Left cardiac atrium (tissue), 4 donors: ENCODE results near the gene PSPC1. TPM values are rescaled to one million over a fixed set of nuclear protein-coding genes. Genes with fewer than 3 reads are reported as not detected.
"Not testable (repeated sequence)": the region's sequence is repeated elsewhere in the genome, so short reads cannot be mapped to it uniquely, and the experiment has no call there.

Source experiments
- ATAC-seq, 2 donors: fragments of 200-7000 bp; cut with Tn5 transposase; one replicate each; pipeline ENCODE4 v1.9.1; 2020; ENCODE audit warnings: mild to moderate bottlenecking in 2 of 2, moderate library complexity in 2 of 2
- DNase-seq: peaks from one replicate; pipeline ENCODE4 v3.0.0-alpha.2; 2020
- intact Hi-C, 2 donors: fragments of 100-400 bp; cut with DNase I; formaldehyde crosslinking; loops; one replicate each; pipeline versions ENCODE4 v1.14.1 to v1.15.1; 2022 to 2023
- total RNA-seq, 2 donors: library from RNA; stranded (reverse); fragmentation: NEBNext Ultra II Directional; extraction: Animal tissue kit (Norgen Biotek cat#: 25700); gene quantifications; one replicate each; pipeline ENCODE4 v1.2.1, GENCODE V29; 2021
- donor health status: DM: no; HTN: yes; CAD: no.
- donor health status: DM: no; HTN: yes; CAD: no; lungs with severe emphysema.
- donor health status: DM: yes; HTN: yes; CAD: no.
- donor health status: Dilated cardiomyopathy.

PSPC1 gene
- total RNA-seq, 2 donors from 2014 or later = 21.8 to 27.1 TPM

DNA sequence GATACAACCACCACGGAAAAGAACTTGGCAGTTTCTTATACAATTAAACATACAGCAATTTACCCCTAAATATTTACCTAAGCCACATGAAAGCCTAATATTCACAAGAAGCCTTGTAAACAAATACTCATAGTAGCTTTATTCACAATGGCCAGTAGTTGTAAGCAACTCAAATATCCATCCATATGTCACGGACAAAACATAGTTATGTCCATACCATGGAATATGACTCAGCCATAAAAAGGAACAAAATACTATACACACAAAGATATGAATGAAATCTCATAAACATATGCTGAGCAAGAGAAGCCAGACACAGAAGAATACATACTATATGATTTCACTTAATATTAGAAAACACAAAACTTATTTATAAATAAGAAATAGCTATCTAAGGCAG is 12.9 kb downstream of the PSPC1 start:
- DNase-seq (no peak), ATAC-seq (no peak)
- intact Hi-C loops = no loop called here

DNA sequence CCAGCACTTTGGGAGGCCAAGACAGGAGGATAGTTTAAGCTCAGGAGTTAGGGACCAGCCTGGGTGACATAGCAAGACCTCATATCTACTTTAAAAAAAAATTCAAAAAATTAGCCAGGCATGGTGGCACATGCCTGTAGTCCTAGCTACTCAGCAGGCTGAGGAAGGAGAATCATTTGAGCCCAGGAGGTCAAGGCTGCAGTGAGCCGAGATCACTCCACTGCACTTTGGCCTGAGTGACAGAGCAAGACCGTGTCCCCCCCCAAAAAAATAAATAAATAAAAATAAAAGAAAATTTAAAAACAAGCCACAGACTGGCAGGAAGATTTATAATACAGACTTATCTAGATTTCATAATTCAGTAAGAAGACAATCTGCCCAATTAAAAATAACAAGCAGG is 14.8 kb downstream of the PSPC1 start:
- DNase-seq (no peak), ATAC-seq (no peak)
- intact Hi-C loops = no loop called here

DNA sequence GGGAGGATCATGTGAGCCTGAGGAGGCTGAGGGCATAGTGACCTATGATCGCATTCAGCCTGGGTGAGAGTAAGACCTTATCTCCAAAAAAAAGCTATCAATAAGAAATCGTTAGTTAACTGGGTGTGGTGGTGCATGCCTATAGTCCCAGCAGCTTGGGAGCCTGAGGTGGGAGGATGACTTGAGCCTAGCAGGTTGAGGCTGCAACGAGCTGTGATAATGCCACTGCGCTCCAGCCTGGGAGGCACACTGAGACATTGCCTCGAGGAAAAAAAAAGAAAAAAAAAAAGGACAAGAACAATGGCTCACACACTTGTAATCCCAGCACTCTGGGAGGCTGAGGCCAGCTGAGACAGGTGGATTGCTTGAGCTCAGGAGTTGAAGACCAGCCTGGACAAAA is 16.2 kb downstream of the PSPC1 start:
- DNase-seq (no peak), ATAC-seq (no peak)
- intact Hi-C loops = no loop called here

DNA sequence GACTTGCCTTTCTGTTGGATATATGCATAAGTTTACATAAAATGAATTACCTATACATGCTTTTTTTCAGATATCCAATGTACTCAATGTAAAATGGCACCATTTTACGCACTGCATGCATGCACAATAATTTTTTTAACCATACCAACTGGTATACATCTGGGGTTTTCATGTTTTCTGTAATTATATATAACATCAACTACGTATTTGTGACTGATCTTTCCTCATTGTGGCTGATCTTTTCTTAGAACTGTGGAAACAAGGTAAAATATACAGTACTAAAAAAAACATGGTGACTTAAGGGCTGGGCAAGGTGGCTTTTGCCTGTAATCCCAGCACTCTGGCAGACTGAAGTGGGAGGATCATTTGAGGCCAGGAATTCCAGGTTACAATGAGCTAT is 18.5 kb downstream of the PSPC1 start:
- ATAC-seq = no peak
- no peak for DNase-seq
- intact Hi-C loops = no loop called here

DNA sequence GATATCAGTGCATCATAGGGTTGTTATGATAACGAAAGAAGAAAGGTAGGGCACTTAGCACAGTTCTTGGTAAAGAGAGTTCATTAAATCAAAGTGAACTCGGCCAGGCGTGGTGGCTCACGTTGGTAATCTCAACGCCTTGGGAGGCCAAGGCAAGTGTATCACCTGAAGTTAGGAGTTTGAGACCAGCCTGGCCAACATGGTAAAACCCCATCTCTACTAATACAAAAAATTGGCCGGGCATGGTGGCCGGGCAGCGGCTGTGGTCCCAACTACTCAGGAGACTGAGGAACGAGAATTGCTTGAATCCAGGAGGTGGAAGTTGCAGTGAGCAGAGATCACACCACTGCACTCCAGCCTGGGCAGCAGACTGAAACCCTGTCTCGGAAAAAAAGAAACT is 19.1 kb downstream of the PSPC1 start:
- intact Hi-C loops = no loop called here
- DNase-seq = no peak
- ATAC-seq = no peak

DNA sequence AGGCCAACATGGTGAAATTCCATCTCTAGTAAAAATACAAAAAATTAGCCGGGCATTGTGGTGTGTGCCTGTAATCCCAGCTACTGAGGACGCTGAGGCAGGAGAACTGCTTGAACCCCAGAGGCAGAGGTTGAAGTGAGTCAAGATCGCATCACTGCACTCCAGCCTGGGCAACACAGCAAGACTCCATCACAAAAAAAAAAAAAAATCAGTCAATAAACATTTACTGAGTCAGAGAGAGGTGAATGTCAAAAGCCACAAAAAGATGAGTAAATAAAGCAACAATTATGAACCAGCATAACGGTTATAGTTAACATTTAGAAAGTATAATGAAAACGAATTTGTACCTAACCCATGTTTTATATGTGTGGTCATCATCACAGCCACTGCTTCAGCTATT is 23.1 kb downstream of the PSPC1 start:
- intact Hi-C loops = no loop called here
- ATAC-seq = no peak
- no peak for DNase-seq

DNA sequence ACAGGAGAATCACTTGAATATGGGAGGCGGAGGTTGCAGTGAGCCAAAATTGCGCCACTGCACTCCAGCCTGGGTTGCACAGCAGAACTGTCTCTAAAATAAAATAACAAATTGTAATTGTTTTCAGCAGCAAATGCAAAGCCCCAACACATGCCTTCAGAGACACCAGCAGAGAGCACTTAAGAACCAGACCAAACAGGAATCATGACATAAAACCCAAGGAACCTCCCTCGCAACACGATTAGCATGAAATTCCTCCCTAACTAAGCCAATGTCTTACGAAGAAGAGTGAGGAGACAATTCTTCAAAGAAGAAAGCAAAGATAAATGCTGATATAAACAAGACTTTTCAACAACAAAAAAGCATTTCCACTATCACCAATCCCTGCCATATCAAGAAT is 40.1 kb downstream of the PSPC1 start:
- intact Hi-C loops = no loop called here
- DNase-seq (no peak), ATAC-seq (no peak)

DNA sequence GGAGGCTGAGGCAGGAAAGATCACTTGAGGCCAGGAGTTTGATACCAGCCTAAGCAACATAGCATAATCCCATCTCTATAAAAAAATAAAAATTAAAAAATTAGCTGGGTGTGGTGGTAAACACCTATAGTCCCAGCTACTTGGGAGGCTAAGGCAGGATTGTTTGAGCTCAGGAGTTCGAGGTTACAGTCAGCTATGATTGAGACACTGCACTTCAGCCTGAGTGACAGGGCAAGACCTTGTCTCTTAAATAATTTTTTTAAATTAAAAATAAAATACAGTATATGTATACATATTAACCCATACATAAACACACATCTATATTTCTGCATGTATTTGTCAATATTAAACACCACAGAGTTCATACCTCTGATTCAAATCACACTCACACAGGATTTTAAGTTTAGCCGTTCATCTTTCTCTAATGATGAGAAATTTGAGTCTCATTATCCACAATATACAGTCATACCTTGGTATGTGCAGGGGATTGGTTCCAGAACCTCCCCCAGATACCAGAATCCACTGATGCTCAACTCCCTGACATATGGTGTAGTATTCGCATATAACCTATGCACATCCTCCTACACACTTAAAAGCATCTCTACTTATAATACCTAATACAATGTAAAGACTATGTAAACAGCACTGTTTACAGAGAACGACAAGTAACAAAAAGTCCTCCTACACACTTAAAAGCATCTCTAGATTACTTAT is 44.7 kb downstream of the PSPC1 start:
- ATAC-seq (no peak), DNase-seq (no peak)
- intact Hi-C loops = no loop called here

DNA sequence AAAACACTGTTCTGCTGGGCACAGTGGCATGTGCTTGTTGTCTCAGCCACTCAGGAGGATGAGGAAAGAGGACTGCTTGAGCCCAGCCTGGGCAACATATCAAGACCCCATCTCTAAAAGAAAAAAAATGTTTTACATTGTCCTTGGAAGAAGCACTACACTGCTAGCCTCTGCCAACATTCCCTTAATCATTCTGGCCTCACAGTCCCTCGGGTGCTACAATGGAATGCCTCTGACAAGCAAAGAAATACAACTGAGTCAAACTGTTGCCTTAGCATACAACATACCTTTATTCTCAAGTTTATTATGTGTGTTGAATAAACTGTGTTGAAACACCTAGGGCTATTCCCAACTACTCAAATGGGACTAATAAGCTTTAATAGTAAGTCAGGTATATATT is 56.1 kb downstream of the PSPC1 start:
- intact Hi-C loops = no loop called here
- no peak for DNase-seq
- no peak for ATAC-seq

DNA sequence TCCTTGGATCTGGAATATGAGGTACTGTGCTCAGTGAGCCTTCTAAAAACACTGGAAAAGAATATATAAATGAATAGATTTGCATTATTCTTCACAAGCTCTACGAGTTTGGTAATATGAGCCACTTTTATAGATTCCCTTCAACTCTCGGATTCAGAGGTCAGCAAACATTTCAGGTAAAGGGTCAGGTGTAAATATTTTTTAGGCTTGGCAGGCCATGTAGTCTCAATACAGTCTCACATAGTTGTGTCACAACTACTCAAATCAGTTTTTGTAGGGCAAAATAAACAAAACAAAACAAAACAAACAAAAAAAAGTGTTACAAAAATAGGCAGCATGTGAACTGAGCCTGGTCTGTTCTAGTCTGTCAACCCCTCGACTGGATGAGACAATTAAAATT is 57.4 kb downstream of the PSPC1 start:
- no peak for DNase-seq
- intact Hi-C loops = no loop called here
- ATAC-seq = no peak

DNA sequence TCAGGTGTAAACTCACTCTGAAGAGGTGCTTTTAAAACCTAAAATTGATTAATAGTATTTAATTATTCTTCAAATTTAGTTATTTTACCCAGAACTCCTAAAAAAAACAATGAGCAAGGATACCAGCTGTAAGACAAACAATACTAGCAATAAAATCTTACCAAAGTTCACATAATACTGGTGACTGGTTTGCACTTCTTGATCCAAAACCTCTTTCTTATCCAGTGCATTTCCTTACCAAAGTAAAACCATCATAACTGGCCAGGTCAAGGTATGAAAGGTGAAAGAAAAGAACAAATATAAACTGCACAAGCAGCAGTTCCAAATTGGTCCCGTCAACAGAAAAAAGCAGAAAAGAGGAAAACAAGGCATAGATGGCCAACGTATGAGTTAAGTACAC is 62.7 kb downstream of the PSPC1 start:
- intact Hi-C loops = no loop called here
- DNase-seq (no peak), ATAC-seq (no peak)

DNA sequence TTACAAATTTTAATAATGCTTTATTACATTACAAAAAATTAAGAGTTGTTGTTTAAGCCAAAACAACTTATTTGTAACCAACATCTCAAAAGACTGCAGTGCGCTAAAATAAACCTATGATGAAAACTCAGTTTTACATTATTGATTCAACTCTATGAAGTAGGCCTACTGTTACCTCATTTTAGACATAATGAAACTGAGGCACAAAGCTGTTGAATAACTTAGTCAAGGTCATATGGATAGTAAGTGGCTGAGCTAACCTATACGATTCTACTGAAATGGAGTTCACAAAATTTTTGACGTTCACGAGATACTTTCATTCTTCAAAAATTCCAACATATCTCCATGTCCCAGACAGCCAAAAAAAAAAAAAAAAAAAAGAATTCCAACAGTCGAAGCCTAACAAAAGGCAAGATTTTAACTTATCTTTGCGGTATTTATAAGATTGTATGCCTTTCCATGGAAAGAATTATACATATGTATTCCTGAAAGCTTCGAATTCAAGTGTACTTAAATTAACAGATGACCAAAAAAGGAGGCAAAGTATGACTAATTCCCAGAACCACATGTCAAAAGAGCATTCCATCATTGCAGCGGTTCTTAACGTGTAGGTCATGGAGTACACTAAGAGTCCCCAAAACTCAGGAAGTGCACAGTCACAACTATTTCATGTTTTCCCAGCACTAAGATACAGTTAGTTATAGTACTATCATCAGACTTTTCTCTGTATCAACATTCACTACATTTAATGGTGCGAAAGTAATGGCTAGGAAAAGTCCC is 69.4 kb downstream of the PSPC1 start:
- no peak for DNase-seq
- intact Hi-C loops = no loop called here
- ATAC-seq = no peak

DNA sequence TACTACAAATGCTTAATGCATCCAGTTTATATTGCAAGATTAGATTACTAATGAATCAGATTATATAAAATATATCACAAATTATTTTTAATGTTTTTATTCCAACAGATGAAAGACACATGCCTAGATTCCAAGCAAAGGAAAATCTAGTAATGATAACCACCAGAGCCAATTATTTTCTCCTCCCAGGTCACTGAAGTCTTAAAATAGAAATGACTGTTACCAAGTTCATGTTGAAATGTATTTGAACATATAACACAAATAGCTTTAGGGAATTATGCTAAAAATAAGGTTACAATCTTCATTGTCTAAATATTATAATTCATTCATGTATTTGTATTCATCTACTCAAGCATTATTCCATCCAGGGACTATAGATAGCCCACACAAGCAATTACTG is 73.0 kb downstream of the PSPC1 start:
- DNase-seq, intact Hi-C loops, ATAC-seq: not testable (repeated sequence)

DNA sequence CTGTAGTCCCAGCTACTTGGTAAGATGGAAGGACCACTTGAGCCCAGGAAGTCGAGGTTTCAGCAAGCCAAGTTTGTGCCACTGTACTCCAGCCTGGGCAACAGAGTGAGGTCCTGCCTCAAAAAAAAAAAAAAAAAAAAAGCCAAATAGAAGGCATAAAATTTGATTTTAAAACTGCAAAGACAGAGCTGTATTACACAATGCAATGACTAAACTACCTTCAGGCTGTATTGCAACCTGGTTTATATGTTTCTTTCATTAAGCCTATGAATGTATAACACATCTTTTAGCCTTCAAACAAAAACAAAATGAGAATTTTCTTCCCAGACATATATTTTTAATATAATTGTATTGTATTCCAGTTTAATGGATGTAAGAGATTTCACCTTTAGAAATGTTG is 73.7 kb downstream of the PSPC1 start:
- intact Hi-C loops, ATAC-seq: not testable (repeated sequence)

DNA sequence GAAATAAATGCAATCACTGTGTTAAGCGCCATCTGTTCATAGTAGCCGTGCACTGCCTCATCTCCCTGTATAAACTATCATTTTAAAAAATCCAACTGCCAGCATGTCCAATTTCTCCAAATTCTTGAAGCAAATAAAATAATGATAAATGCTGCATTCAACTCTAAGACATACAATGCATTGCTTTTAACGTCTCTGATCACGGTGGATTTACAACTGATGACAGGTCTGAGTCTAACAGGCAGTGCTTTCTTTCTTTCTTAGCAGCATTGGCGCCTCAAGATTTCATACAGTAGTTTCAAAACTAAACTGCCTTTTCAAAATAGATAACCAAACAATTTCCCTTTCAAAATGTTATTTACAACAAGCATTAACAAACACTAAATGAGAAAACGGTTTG is 78.5 kb downstream of the PSPC1 start:
- DNase-seq, ATAC-seq, intact Hi-C loops: not testable (repeated sequence)

More for the DNA sequence above, 73.7 kb downstream of the PSPC1 start:
- DNase-seq = not testable (repeated sequence)

DNA sequence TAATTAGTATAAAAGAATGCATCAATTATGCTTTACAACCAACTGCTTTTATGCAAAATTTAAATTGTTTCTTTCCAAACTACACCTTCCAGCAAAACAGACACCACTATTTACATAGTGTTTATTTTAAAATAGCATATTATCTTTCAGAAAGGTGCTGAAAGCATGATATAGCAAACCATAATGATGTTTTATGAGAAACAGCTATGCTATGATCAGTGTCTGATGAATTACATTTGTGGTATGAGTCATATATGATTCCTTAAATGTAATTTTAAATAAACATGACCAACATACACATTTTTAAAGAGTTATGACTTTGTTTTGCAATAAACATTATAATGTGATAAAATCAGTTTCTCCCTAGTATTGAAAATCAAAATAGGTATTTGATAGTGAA is 81.1 kb downstream of the PSPC1 start:
- DNase-seq, intact Hi-C loops, ATAC-seq: not testable (repeated sequence)

DNA sequence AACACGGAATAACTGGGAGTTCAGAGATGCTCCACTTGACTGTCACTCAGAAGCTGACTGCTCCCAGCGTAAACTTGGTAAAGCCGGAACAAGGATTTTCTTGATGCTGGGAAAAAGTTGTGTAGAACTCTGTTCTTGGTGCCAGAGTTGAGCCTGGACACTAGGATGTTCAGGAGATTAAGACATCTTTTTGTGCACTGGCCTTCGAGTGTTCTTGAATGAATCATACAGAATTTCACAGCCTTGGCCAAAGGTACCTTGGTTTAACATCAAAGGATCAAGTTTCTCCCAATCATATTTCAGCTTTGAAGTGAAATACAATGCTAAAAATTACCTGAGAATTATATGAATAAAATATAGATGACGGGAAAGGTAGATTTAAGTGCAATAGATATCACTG is 81.8 kb downstream of the PSPC1 start:
- DNase-seq, intact Hi-C loops, ATAC-seq: not testable (repeated sequence)

DNA sequence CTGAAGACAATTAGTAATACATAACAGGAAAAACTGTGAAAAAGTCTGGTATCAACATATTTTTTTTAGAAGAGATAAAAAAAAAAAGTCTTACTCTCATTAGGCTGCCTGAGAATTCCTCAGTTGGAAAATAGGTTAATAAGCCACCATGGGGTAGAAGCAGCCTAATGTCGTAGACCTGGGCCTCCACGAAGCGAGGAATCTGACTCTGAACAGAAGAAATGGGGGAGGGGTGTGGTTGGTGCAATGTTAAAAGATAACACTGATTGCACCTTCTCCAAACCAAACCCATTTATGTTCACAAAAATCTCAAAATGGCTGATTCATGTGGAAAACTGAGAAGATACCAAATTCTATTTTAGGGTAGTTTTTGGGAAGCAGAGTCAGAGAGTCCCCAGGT is 86.9 kb downstream of the PSPC1 start:
- ATAC-seq (no peak), DNase-seq (no peak)
- intact Hi-C loops = no loop called here

DNA sequence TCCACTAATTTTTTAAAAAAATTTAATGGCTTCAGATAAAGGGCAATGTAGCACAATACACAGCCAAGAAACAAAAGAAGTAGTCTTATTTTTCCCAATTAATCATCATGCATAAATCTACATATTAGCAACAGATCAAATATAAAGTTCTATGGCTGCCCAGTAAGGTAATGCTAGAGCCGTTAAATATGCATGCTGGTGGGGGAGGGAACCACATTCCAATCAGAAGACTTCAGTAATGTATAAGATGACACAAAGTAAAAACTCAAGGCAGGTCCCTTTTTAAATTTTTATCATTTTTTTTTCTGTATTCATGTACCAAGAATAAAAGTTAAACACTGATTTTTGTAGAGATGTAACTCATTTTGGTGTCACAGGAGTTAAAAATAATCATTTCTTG is 87.3 kb downstream of the PSPC1 start:
- intact Hi-C loops = no loop called here
- ATAC-seq = no peak
- DNase-seq = no peak

DNA sequence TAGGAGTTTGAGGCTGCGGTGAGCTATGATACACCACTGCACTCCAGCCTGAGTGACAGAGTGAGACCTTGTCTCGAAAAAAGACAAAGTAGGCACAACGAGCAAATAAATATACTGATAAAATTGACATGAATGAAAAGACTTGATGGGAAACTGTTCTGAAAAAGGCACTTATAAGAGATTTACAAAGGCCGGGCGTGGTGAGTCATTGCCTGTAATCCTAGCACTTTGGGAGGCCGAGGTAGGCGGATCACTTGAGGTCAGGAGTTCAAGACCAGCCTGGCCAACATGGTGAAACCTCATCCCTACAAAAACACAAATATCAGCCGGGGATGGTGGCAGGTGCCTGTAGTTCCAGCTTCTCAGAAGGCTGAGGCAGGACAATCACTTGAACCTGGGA is 91.3 kb downstream of the PSPC1 start:
- ATAC-seq, DNase-seq, intact Hi-C loops: not testable (repeated sequence)

DNA sequence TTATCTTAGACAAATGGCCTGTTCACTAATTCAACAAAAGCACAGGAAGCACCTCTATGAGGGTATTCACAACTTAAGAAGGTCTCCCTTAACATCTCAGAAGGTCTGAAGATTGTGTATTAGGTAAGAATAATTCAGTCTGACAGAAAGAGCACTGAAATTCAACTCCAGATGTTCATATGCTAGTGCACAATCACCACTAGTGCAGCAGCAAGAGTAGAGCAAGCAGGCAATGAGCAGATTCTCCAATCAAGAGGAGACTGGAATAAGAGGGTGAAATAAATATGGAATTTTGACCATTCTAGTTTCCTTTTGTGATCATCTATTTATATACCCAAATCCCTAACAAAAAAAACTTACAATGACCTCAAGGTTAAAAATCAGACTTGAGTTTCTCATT is 97.3 kb downstream of the PSPC1 start:
- intact Hi-C loops = no loop called here
- DNase-seq = no peak
- no peak for ATAC-seq
